D721Med (cell line): ENCODE data around the gene KRTAP5-10.
"Not testable (repeated sequence)": the region's sequence is repeated elsewhere in the genome, so short reads cannot be mapped to it uniquely, and the experiment has no call there.

Experiments used
- DNase-seq: peaks from one replicate; pipeline ENCODE4 v3.0.0; 2011; ENCODE audit warnings: low spot score; ENCODE audit not compliant: insufficient read length
- FAIRE-seq: peaks from 2 replicates; lab custom pipeline; 2011; peaks lifted over from hg19 to GRCh38; lab: Jason Lieb, UNC
- TF ChIP-seq, protein P1 (sequence below): IDR thresholded peaks from 2 replicates; pipeline ENCODE4 v1.5.1; 2012; ENCODE audit warnings: mild to moderate bottlenecking, control low read depth; ENCODE audit not compliant: insufficient read depth; ENCODE audit errors: missing control alignments

KRTAP5-10 gene

DNA sequence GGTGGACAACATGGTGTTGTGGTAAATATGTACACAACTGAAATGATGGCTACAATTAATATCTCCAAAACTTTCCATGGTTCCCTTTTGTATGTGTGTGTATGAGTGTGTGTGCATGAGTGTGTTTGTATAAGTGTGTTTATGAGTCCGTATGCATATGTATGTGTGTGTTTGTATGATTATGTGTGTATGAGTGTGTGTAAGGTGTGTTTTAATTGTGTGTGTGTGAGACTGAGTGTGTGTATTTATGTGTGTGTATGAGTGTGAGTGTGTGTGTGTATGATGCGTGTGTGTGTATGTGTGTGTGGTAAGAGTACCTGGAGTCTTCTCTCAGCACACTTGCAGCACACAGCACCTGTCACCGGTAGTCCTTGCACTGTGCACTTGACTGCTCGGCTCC lies 9.3 kb upstream of the KRTAP5-10 start:
- DNase-seq (no peak), FAIRE-seq (no peak)
- TF ChIP-seq, protein P1, sequence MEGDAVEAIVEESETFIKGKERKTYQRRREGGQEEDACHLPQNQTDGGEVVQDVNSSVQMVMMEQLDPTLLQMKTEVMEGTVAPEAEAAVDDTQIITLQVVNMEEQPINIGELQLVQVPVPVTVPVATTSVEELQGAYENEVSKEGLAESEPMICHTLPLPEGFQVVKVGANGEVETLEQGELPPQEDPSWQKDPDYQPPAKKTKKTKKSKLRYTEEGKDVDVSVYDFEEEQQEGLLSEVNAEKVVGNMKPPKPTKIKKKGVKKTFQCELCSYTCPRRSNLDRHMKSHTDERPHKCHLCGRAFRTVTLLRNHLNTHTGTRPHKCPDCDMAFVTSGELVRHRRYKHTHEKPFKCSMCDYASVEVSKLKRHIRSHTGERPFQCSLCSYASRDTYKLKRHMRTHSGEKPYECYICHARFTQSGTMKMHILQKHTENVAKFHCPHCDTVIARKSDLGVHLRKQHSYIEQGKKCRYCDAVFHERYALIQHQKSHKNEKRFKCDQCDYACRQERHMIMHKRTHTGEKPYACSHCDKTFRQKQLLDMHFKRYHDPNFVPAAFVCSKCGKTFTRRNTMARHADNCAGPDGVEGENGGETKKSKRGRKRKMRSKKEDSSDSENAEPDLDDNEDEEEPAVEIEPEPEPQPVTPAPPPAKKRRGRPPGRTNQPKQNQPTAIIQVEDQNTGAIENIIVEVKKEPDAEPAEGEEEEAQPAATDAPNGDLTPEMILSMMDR = no peak

DNA sequence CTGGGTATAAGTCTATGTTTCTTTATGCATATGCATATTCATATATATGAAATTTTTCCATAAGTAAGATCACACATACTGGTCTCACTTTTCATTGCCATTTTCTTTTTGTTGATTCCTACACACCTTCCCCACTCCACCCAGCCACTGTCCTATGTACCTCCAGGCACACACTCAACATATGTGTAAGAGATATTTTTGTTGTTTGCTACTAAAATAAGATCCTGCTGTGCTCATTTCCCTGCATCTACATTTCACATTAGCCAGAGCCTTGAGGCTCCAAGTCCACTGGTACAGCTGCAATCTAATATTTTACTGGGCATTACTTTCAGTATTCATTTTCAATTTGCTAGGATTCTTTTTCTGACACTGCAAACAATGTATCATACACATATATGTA lies 8.1 kb upstream of the KRTAP5-10 start:
- DNase-seq = no peak
- FAIRE-seq = no peak
- TF ChIP-seq, protein P1 = no peak

- TF ChIP-seq, protein P1 = no peak
- no peak for DNase-seq
- FAIRE-seq = no peak
Measured at GRCh38 chr11:71558996-71559395, 6.4 kb upstream of the KRTAP5-10 start.

GRCh38 chr11:71562120-71562519 lies 3.2 kb upstream of the KRTAP5-10 start:
- DNase-seq = no peak
- FAIRE-seq = no peak
- TF ChIP-seq, protein P1 = no peak

GRCh38 chr11:71563406-71563805 lies 2.0 kb upstream of the KRTAP5-10 start:
- DNase-seq (no peak), FAIRE-seq (no peak)
- TF ChIP-seq, protein P1 = peak; percentile 17

DNA sequence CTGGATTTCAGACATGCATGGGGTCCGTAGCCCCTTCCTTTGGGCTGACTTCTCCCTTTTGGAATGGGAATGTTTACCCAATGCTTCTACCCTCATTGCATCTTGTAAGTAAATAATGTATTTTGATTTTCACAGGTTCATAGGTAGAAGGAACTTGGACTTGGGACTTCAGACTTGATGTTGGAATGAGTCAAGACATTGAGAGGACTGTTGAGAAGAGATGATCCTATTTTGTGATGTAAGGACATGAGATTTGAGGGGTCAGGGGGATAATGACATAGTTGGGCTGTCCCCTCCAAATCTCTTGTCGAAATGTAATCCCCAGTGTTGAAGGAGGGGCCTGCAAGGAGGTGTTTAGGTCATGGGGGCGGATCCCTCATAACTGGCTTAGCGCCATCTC lies 933 bp upstream of the KRTAP5-10 start:
- DNase-seq (no peak), FAIRE-seq (no peak)
- TF ChIP-seq, protein P1 = no peak

DNA sequence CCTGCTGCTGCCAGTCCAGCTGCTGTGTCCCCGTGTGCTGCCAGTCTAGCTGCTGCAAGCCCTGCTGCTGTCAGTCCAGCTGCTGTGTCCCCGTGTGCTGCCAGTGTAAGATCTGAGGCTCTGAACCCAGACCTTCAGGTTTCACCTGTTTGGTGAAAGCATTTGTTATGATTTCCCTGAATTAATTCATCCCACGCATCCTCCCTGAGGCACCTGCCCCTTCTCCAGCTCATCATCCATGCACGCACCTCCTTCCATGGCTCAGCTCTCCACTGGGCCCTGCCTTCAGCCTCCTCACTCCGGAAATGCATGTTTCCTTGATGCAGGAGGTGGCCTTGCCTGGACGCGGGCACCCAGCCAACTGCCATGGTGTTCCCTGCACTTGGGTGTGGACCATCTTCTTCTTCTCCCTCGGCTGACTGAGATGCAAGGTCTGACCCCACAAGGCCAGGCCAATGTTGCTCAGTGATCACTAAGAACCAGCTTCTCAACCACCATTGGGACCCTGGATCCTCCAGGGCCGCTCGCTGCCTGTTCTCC lies 788 bp downstream of the KRTAP5-10 start:
- FAIRE-seq (no peak), DNase-seq (no peak)
- TF ChIP-seq, protein P1 = no peak

GRCh38 chr11:71566626-71567599 lies 1.6 kb downstream of the KRTAP5-10 start:
- not testable (repeated sequence) for FAIRE-seq, DNase-seq

DNA sequence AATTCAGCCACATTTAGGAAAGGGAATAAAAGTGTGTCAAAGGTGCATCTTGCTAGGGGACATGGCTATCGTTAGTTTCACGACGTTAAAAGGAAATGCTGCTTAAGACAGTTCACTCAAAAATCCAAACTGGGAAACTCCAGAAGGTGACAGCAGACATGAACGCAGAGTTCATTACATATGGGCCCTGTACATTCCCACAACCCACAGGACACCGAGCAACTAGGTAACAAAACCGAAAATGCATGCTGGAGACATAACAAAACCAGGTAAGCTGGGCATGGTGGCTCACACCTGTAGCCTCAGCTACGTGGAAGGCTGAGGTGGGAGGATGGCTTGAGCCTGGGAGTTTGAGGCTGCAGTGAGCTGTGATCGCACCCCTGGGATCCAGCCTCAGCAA lies 2.3 kb downstream of the KRTAP5-10 start:
- not testable (repeated sequence) for DNase-seq, FAIRE-seq
